NB4 (cell line): Measurements from ENCODE around the gene DNAJB14.
A peak's percentile ranks its signal among the peaks of the same experiment; 100 is the strongest.
"Not testable (repeated sequence)": the region's sequence is repeated elsewhere in the genome, so short reads cannot be mapped to it uniquely, and the experiment has no call there.

Source experiments
- DNase-seq: peaks from one replicate; pipeline ENCODE4 v3.0.0; 2010; ENCODE audit warnings: low read depth
- H3K4me3 ChIP-seq: one replicate; pipeline ENCODE4 v1.5.1; 2011; ENCODE audit warnings: mild to moderate bottlenecking, low read depth, low read length, moderate library complexity
- MYC ChIP-seq: IDR thresholded peaks from 2 replicates; pipeline ENCODE4 v1.6.1; 2011; ENCODE audit warnings: low read depth, low read length
- POLR2A ChIP-seq: IDR thresholded peaks from 2 replicates; pipeline ENCODE4 v1.6.1; 2011; ENCODE audit warnings: mild to moderate bottlenecking; ENCODE audit not compliant: insufficient read length; ENCODE audit errors: extremely low read depth
- TF ChIP-seq, protein P1 (sequence below): IDR thresholded peaks from one replicate; pipeline ENCODE4 v1.5.1; 2012; ENCODE audit warnings: low read depth, low read length
- TF ChIP-seq, protein P2 (sequence below): IDR thresholded peaks from 2 replicates; pipeline ENCODE4 v1.6.1; 2011; ENCODE audit warnings: low read depth, low read length

The DNAJB14 gene

DNA sequence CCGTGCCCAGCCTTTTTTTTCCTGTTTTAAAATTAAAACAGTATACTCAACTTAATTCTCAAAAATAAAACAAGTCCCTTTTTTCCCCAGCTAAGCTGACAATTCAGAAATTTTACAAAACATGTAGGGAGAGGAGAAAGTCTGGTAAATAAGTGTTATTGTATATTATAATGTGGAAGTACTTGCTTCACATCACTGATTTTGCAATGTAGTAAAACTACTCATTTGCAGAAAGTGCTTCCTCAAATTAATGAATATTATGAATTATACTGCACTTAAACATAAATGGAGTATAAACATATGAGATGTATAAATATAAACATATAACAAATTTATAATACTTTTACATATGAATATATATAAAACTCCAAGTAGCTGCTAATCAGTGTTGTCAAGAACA is 15.3 kb upstream of the DNAJB14 start:
- DNase-seq = no peak
- TF ChIP-seq, protein P1, sequence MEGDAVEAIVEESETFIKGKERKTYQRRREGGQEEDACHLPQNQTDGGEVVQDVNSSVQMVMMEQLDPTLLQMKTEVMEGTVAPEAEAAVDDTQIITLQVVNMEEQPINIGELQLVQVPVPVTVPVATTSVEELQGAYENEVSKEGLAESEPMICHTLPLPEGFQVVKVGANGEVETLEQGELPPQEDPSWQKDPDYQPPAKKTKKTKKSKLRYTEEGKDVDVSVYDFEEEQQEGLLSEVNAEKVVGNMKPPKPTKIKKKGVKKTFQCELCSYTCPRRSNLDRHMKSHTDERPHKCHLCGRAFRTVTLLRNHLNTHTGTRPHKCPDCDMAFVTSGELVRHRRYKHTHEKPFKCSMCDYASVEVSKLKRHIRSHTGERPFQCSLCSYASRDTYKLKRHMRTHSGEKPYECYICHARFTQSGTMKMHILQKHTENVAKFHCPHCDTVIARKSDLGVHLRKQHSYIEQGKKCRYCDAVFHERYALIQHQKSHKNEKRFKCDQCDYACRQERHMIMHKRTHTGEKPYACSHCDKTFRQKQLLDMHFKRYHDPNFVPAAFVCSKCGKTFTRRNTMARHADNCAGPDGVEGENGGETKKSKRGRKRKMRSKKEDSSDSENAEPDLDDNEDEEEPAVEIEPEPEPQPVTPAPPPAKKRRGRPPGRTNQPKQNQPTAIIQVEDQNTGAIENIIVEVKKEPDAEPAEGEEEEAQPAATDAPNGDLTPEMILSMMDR = no peak
- TF ChIP-seq, protein P2, sequence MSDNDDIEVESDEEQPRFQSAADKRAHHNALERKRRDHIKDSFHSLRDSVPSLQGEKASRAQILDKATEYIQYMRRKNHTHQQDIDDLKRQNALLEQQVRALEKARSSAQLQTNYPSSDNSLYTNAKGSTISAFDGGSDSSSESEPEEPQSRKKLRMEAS = no peak
- TF ChIP-seq MYC (no peak), POLR2A (no peak)
- no peak overlapping the region for H3K4me3 ChIP-seq

DNA sequence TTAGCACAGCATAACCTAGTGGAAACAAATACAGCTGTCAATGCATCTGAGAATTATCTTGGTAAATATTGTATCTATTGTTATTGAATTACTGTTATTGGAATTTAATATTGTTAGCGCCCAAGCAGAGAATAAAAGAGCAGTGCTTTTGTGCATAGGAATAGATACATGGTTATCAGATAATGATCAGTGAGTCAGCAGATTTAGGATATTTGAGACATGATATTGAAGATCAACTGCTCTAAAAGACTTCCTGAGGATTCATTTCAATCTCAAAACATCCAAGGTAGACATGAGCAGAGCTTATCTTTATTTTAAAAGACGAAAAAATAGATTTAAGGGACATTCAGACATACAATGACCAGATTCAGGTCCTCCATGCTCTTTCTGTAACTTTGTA is 14.2 kb upstream of the DNAJB14 start:
- DNase-seq = no peak
- no peak overlapping the region for H3K4me3 ChIP-seq
- TF ChIP-seq, protein P2 = no peak
- TF ChIP-seq MYC (no peak), POLR2A (no peak)
- TF ChIP-seq, protein P1 = no peak

DNA sequence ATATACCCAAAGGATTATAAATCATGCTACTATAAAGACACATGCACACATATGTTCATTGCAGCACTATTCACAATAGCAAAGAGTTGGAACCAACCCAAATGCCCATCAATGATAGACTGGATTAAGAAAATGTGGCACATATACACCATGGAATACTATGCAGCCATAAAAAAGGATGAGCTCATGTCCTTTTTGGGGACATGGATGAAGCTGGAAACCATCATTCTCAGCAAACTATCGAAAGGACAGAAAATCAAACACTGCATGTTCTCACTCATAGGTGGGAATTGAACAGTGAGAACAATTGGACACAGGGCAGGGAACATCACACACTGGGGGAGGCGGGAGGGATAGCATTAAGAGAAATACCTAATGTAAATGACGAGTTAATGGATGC is 11.8 kb upstream of the DNAJB14 start:
- H3K4me3 ChIP-seq, DNase-seq: not testable (repeated sequence)

DNA sequence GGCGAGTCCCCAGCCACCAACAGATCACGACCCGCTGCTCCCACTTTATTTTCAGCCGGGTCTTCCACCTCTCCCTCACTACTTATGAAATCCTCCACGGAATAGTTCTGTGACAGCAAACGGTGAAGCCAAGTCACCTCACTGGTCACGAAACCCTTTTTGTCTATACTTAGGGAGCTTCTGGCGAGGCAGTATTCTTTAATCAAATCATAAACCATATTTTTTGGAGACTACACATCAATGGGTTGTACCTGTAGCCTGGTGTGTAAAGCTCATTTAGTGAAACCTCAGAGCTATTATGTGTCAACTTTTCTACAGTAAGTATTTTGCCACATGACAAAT is 4.5 kb upstream of the DNAJB14 start:
- H3K4me3 ChIP-seq = peak overlapping the region; percentile 88
- TF ChIP-seq, protein P2 = no peak
- TF ChIP-seq, protein P1 = no peak
- TF ChIP-seq POLR2A = no peak
- no peak for TF ChIP-seq MYC
- DNase-seq = no peak

DNA sequence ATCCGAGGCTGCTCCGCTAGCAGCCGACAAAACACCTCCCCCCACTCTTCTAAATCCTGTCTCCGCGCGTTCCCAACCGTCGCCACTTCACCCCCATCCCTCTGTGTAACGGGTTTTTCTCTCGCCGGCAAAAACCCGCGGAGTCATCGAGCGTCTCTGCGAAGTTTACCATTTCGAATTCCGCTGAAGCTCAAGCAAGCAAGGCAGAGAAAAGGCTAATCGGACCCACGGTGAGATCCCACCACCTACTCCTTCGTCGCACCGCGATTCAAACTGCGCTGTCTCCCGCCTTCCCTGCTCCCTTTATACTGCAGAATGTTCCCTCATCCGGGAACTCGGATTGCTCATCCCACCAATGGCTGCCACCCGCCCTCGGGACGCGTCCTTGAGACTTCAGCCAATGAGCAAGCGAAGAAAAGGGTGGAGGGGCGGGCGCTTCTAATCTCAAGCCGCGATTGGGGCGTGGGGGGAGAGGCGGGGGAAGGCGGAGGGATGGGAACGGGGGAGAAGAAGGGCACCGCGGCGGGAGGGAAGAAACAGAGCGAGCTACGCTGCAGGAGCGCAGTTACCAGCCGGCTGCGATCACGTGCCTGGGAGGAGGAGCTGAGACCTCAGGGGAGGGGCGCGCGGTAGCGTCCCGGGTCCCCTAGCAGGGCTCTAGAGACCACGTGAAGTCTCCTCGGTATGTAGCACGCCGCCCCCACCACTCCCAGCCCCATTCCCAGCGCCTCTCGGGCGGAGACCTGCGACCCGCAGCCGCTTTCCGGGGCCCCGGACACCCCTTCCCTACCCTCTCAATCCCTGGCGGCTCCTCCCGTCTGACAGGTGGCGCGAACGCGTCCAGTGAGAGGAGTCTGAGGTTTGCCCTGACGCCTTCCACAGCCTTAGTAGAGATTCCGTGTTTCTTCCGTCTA is 3.8 kb upstream of the DNAJB14 start, which contains the start of gene H2AZ1:
Gene H2AZ1, minus strand, starts transcription at position 277 of the 914 bp plus-strand sequence. Its CDS starts 105 bp downstream, at position 172.
- TF ChIP-seq, protein P1 = no peak
- TF ChIP-seq, protein P2 = peak; percentile 94
- TF ChIP-seq POLR2A (peak; percentile 97), MYC (peak; percentile 83)
- peak within 1 kb of the TSS; percentile 91 for H3K4me3 ChIP-seq

More for the DNA sequence above, 3.8 kb upstream of the DNAJB14 start, which contains the start of gene H2AZ1:
- peak; percentile 98 for DNase-seq
